GM19395 (cell line): ENCODE measurements around the gene ARHGEF39.

Experiments used
- ATAC-seq: cut with Tn5 transposase; IDR thresholded peaks from one replicate; pipeline ENCODE4 v1.9.1; 2021; ENCODE audit warnings: mild to moderate bottlenecking, moderate library complexity; ENCODE audit not compliant: unreplicated experiment

Gene ARHGEF39

GRCh38 chr9:35691757-35692301 lies 26.8 kb upstream of the ARHGEF39 start:
- ATAC-seq, result no peak

- ATAC-seq, result no peak
Observed at GRCh38 chr9:35691334-35691650, 26.3 kb upstream of the ARHGEF39 start.

GRCh38 chr9:35690614-35691333 lies 25.8 kb upstream of the ARHGEF39 start:
- ATAC-seq, result no peak

DNA sequence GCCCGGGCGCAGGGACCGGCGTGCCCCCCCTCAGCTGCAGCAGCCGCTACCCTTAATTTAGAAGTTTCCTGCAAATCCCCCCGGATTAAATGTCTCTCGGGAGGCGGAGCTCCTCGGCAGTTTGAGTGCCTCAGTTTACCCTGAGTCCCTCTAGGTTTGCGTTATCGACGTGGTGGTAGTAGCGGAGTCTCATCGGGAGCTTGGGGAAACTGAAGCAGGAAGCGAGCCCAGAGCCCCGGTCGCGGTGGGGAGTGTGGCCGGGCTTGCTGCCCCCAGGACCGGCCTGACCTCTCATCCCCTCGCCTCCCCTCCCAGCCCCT lies 25.3 kb upstream of the ARHGEF39 start:
- no peak for ATAC-seq

- no peak for ATAC-seq
Observed at GRCh38 chr9:35689542-35690293, 24.7 kb upstream of the ARHGEF39 start, which contains the start of gene TPM2. TPM2 (minus strand) TSS chr9:35689925; CDS start chr9:35689817, 108 bp downstream.

DNA sequence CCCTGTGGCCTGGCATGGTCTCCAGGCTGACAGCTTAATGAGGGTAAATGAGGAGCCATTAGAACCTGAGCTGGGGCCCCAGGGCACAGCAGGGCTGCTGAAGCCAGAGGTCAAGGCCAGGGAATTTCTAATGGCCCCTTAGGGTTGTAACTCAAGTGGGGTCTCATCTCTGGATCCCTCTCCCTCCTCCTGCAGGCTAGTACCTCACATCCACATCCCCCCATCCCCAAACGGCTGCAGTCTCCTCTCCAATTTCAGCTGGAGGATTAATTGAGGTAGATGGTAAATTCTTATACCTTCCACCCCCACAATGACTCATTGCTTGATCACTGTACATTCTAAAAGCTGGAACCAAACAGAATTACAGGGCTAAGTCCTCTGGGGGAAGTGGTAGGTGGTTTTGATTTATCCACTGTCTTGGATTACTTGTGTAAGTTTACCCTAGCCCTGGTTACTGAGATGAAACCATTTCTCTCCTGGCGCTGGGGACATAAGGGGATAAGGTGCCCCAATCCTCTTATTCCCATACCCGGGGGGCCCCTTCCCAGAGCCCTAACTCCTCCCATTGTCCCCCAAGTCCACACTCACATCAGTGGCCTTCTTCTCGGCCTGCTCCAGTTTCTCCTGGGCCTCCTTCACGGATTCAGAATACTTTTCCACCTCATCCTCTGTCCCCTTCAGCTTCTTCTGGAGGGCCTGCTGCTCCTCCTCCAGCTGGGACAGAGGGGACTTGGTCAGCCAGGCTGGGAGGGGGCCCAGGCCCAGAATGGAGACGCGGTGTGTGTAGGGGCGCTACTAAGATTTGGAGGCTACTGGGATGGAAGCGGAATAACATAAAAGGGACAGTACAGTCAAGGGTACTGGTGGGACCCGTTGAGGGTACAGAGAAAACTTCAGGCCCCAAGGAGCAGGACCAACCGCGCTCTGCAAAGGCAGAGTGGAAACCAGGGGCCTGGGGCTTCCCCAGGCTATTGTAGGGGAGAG lies 23.9 kb upstream of the ARHGEF39 start:
- no peak for ATAC-seq

DNA sequence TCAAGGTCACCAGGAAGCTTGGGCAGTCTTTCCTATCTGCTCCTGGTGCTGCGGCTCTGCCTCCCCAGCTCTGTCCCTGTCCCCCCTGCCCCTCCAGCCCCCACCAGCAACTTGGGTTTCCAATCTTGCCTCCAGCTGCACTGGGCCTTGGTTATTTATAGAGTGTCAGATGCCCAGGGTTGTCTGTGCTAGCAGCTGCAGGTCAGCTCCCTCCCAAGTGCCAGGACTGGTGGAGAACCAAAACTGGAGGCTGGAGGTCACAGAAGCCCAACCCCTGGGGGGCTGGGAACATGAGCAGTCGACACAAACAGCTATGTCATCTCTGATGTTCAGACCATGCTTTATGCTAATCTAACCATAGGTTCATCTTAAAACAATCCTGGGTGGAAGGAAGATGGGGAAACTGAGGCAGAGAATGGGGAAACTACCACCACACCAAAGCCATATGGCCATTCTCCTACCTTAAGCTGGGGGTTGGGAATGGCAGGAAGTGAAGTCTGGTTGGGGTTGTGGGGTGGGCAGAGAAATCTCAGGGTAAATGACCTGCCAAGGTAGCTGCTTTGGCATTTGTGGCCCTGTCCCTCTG lies 23.1 kb upstream of the ARHGEF39 start:
- ATAC-seq, result no peak

DNA sequence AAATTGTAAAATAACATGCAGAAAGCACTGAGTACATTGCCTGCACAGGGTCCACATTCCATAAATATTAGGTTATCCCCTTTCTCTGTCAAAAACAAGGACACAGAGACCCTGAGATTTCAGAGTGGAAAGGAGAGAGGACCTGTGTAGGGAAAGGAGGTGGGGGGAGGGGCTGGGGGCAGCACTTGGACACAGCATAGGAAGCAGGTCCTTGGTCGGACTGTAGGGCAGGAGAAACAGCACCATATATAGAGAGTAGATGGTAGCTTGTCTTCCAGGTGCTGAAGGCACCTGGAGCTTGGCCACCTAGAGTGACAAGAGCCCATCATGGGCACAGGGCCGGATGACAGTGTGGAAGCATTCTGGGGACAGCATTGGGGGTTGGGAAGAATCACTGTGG lies 22.3 kb upstream of the ARHGEF39 start:
- ATAC-seq, result no peak

DNA sequence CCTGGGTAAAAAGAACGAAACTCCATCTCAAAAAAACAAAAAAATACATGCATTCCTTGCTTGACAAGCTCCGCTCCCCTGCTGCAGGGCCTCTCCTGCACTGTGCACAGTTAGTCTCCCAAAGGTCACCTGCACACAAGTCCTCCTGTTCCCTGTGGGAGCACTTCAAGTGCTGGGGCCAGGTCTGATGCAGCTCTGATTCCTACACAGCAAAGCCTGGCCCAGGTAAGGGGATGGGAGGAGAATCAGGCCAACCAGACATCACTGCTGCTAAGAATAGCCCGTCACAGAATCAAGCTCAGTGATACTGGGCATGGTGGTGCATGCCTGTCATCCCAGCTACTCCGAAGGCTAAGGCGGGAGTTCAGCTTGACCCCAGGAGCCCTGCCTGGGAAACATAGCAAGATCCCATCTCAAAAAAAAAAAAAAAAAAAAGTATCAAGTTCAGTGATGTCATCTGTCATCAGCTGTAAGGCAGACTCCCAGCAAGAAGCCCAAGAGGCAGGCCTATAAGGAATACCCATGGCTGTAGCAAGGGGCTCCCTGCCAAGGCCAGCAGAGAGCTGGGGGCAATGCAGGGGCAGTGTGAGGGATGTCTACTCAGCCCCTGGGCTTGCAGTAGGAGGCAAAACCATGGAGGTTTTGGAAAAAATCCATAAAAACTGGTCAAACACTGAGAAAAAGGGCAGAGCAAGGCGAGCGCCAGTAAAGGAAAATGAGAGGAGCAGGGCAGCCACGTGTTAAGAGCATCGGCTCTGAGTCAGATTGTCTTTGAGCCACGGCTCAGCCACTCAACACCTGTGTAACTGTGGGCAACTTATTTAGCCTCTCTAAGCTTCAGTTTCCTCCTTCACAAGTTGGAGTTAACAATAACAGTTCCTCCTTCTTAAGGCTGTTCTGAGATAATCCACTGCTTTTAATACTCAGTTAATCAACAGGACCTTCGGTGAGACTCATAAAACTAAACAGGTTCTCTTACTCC lies 21.5 kb upstream of the ARHGEF39 start:
- no peak for ATAC-seq

GRCh38 chr9:35685506-35685905 lies 20.5 kb upstream of the ARHGEF39 start:
- no peak for ATAC-seq

GRCh38 chr9:35684921-35685320 lies 19.9 kb upstream of the ARHGEF39 start:
- ATAC-seq, result no peak

DNA sequence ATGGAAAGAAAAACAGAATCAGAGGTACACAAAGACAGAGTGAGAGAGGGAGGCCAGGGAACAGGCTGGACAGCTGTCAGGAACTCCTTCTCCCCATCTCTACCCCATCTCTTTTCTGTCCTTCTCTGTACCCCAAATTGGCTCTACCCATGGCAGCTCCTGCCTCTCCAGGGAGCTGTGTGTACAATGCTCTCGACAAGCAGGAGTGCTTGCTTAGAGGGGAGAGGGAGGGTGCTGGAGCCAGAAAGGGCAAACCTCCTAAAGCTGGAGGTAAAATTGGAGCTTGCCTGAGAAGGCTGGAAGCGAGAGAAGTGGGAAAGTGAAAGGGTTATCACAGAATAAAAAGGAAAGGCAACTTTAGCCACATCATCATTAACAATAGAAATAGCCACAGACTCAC lies 18.3 kb upstream of the ARHGEF39 start:
- ATAC-seq, result no peak

GRCh38 chr9:35682520-35683315 lies 17.7 kb upstream of the ARHGEF39 start:
- no peak for ATAC-seq

GRCh38 chr9:35682051-35682450 lies 17.1 kb upstream of the ARHGEF39 start:
- no peak for ATAC-seq

GRCh38 chr9:35681341-35682002 lies 16.5 kb upstream of the ARHGEF39 start:
- ATAC-seq, result no peak

GRCh38 chr9:35680331-35681105 lies 15.5 kb upstream of the ARHGEF39 start:
- no peak for ATAC-seq

GRCh38 chr9:35679766-35680330 lies 14.9 kb upstream of the ARHGEF39 start:
- no peak for ATAC-seq
